PC-3 (cell line): ENCODE data around the gene TGFA. TPM values are rescaled to one million over a fixed set of nuclear protein-coding genes. Genes with fewer than 3 reads are reported as not detected.

Experiments used
- ATAC-seq: fragments of 200-7000 bp; cut with Tn5 transposase; 2 replicates; pipeline ENCODE4 v1.9.1; 2020; ENCODE audit warnings: mild to moderate bottlenecking, moderate library complexity
- BruUV-seq: library from RNA; stranded (reverse); fragments of 400-500 nt; replicated peaks from 2 replicates; lab custom pipeline; 2021; lab: Mats Ljungman, UMichigan
- CTCF ChIA-PET: fragments of 300-600 bp; sonication (Branson Sonifier 250); formaldehyde crosslinking; loops from one replicate; lab custom pipeline; 2022; ENCODE audit warnings: antibody characterized with exemption; lab: Charles Lee
- POLR2A ChIA-PET: fragments of 300-600 bp; sonication (Branson Sonifier 250); formaldehyde crosslinking; loops from one replicate; lab custom pipeline; 2022; ENCODE audit warnings: antibody characterized with exemption; ENCODE audit not compliant: unreplicated experiment; lab: Charles Lee
- DNase-seq: peaks from one replicate; pipeline ENCODE4 v3.0.0-alpha.2; 2015
- H2AFZ ChIP-seq: fragments of 300-600 bp; sonication (generic); 2 replicates; pipeline ENCODE4 v1.6.0; 2016; ENCODE audit warnings: antibody characterized with exemption, low read length
- H3F3A ChIP-seq: fragments of 300-600 bp; sonication (generic); one replicate; pipeline ENCODE4 v1.6.0; 2017; ENCODE audit warnings: antibody characterized with exemption, low read length, control low read depth, mild to moderate bottlenecking; ENCODE audit not compliant: unreplicated experiment
- H3K27ac ChIP-seq: fragments of 300-600 bp; sonication (generic); 2 replicates; pipeline ENCODE4 v1.5.1; 2016; ENCODE audit warnings: mild to moderate bottlenecking, low read length
- H3K27me3 ChIP-seq: fragments of 300-600 bp; sonication (generic); 2 replicates; pipeline ENCODE4 v1.6.1; 2016; ENCODE audit warnings: low read length, mixed read lengths
- H3K36me3 ChIP-seq: fragments of 300-600 bp; sonication (generic); 2 replicates; pipeline ENCODE4 v1.6.1; 2016; ENCODE audit warnings: low read depth, mixed run types, low read length, mixed read lengths
- H3K4me1 ChIP-seq: fragments of 300-600 bp; sonication (generic); 2 replicates; pipeline ENCODE4 v1.5.1; 2016; ENCODE audit warnings: low read length; ENCODE audit not compliant: insufficient read depth
- H3K4me2 ChIP-seq: fragments of 300-600 bp; sonication (generic); 2 replicates; pipeline ENCODE4 v1.6.0; 2016; ENCODE audit warnings: low read length
- H3K4me3 ChIP-seq: fragments of 300-600 bp; sonication (generic); 2 replicates; pipeline ENCODE4 v1.5.1; 2016; ENCODE audit warnings: mild to moderate bottlenecking, low read length, mixed read lengths
- H3K79me2 ChIP-seq: fragments of 300-600 bp; sonication (generic); 2 replicates; pipeline ENCODE4 v1.6.1; 2017; ENCODE audit warnings: low read length, mixed read lengths
- H3K9ac ChIP-seq: fragments of 300-600 bp; sonication (generic); 2 replicates; pipeline ENCODE4 v1.6.0; 2016; ENCODE audit warnings: mild to moderate bottlenecking, low read length
- H3K9me2 ChIP-seq: fragments of 300-600 bp; sonication (generic); replicated peaks from 2 replicates; pipeline ENCODE4 v1.6.1; 2016; ENCODE audit warnings: mixed run types, low read length, mixed read lengths
- H3K9me3 ChIP-seq: fragments of 300-600 bp; sonication (generic); 2 replicates; pipeline ENCODE4 v1.6.1; 2016; ENCODE audit warnings: low read length, mixed read lengths
- H4K20me1 ChIP-seq: fragments of 300-600 bp; sonication (generic); 2 replicates; pipeline ENCODE4 v1.6.1; 2016; ENCODE audit warnings: low read length, mixed read lengths
- EZH2 ChIP-seq: fragments of 300-600 bp; sonication (generic); IDR thresholded peaks from one replicate; pipeline ENCODE4 v1.6.1; 2017; ENCODE audit warnings: antibody characterized with exemption, mild to moderate bottlenecking, low read length; ENCODE audit not compliant: unreplicated experiment
- EZH2phosphoT487 ChIP-seq: fragments of 300-600 bp; sonication (generic); IDR thresholded peaks from 2 replicates; pipeline ENCODE4 v1.6.1; 2018; ENCODE audit warnings: mild to moderate bottlenecking, antibody characterized with exemption, low read length, borderline replicate concordance
- intact Hi-C: fragments of 100-400 bp; cut with micrococcal nuclease; formaldehyde crosslinking; loops from 2 replicates; pipeline ENCODE4 v1.9.0; 2023
- total RNA-seq: library from RNA; depleted of rRNA; stranded (reverse); fragments of >200 nt; gene quantifications from 2 replicates; pipeline ENCODE4 v1.2.3, GENCODE V29; 2014
- TF ChIP-seq, protein P1 (sequence below): fragments of 300-600 bp; sonication (generic); conservative IDR thresholded peaks from 2 replicates; pipeline ENCODE4 v1.5.1; 2017; ENCODE audit warnings: antibody characterized with exemption, low read depth, mild to moderate bottlenecking, low read length

TGFA gene
- total RNA-seq, 1 experiment from 2014 or later = 45.0 TPM

DNA sequence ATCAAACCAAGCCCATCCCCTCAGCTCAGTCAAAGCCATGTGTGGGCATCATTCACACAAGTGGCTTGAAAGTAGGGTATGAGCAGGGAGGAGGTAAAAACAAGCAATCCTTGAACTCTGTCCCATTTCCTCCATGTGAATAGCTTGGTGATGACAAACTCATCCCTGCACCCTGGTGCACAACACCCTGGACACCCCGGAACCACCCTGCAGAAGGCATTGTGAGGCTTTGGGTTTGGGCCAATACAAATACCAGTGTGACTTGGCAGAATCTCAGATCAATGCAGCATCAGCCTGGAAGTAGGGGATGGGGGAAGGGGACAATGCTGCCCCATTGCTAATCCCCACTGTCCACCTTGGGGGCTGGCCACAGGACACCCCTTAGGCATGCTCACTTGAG, 28.6 kb downstream of the TGFA start:
- peak overlapping the region; percentile 93 for H3K9ac ChIP-seq
- BruUV-seq = no TSS peak
- DNase-seq (peak; percentile 99), ATAC-seq (peak; percentile 71)
- H3K27me3 ChIP-seq = no peaks in the 10 kb centered on the region
- 0 out of 2 replicates have a peak, but pooled peaks cover 6% of the 10 kb centered on the region for H3K36me3 ChIP-seq
- H3F3A ChIP-seq = peaks cover 9% of the 10 kb centered on the region
- ChIA-PET POLR2A (interaction anchor here (0.6 to 1.1 kb wide), 3 partner anchors 27 to 232 kb away, joined by 3 read pairs; partner anchors contain the start of gene TGFA), CTCF (interaction anchor here (1.1 kb wide), 1 partner anchor 221 kb away, joined by 5 read pairs; no protein-coding TSS in a partner anchor)
- peak overlapping the region; percentile 99 for H3K27ac ChIP-seq
- no peak for TF ChIP-seq EZH2
- TF ChIP-seq EZH2phosphoT487 = no peak
- TF ChIP-seq, protein P1, sequence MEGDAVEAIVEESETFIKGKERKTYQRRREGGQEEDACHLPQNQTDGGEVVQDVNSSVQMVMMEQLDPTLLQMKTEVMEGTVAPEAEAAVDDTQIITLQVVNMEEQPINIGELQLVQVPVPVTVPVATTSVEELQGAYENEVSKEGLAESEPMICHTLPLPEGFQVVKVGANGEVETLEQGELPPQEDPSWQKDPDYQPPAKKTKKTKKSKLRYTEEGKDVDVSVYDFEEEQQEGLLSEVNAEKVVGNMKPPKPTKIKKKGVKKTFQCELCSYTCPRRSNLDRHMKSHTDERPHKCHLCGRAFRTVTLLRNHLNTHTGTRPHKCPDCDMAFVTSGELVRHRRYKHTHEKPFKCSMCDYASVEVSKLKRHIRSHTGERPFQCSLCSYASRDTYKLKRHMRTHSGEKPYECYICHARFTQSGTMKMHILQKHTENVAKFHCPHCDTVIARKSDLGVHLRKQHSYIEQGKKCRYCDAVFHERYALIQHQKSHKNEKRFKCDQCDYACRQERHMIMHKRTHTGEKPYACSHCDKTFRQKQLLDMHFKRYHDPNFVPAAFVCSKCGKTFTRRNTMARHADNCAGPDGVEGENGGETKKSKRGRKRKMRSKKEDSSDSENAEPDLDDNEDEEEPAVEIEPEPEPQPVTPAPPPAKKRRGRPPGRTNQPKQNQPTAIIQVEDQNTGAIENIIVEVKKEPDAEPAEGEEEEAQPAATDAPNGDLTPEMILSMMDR = no peak
- intact Hi-C loops = loop anchor here (2.0 kb wide), 1 partner anchor 16 kb away; no protein-coding TSS in a partner anchor
- no peaks in the 10 kb centered on the region for H4K20me1 ChIP-seq
- no peaks in the 10 kb centered on the region for H3K9me2 ChIP-seq
- H3K4me1 ChIP-seq = peaks cover 67% of the 10 kb centered on the region
- H3K9me3 ChIP-seq = no peaks in the 10 kb centered on the region
- H3K4me2 ChIP-seq = peak overlapping the region; percentile 83
- H3K79me2 ChIP-seq = peaks cover 88% of the 10 kb centered on the region
- peak overlapping the region; percentile 55 for H3K4me3 ChIP-seq
- no peak overlapping the region for H2AFZ ChIP-seq

DNA sequence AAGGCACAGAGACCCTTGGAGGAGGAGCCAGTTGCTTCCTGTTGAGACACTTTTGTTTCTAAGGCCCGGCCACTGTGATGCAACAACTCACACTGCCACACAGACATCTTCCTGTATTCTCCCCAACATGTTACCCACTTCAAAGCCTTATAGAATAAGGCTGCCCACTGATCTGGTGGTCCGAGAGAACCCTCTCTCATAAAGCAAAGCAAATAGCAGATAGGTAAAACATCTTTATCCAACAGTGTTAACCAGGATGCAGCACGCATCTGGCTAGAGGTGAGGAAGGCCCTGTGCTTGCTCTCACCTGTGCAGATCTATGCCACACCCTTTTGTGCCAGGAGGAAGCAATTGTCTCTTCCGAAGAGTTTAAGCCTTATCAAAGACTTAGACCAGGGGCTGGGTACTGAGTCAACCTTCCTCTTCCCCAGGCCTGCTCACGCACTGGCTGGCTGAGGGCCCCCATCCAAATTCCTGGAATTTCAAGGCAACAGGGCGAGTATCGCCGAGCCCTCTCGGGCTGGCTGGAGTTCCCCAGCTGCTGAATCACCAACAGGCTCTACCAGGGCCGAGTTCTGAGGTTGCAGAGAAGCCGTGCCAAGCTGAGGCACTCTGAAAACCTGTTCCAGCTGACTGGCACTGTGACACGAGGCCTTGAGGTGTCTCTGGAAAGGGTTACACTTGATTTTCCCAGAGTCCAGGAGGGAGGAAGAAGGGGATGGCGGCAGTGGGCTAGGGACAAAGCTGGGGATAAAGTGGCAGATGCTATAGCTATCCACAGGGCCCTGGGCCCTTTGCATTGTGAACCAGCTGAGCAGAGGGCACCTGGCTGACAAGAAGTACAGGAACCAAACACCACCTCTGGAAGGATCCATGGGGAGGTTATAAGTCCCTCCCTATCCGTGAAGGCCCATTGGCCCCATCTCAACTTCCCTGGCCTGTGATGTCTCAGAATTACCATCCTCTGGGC, 29.3 kb downstream of the TGFA start:
- no peaks in the 10 kb centered on the region for H3K9me2 ChIP-seq
- no peaks in the 10 kb centered on the region for H4K20me1 ChIP-seq
- TSS peak; percentile 95 for BruUV-seq
- CTCF ChIA-PET = interaction anchor here (1.1 kb wide), 1 partner anchor 220 kb away, joined by 5 read pairs; no protein-coding TSS in a partner anchor
- ATAC-seq (peak; percentile 76), DNase-seq (peak; percentile 99)
- peaks cover 9% of the 10 kb centered on the region for H3F3A ChIP-seq
- H3K27me3 ChIP-seq = no peaks in the 10 kb centered on the region
- H3K4me3 ChIP-seq = peak overlapping the region; percentile 55
- peaks cover 88% of the 10 kb centered on the region for H3K79me2 ChIP-seq
- peak overlapping the region; percentile 93 for H3K9ac ChIP-seq
- peaks cover 67% of the 10 kb centered on the region for H3K4me1 ChIP-seq
- no peak overlapping the region for H2AFZ ChIP-seq
- intact Hi-C loops = loop anchor here (1.0 to 2.0 kb wide), 3 partner anchors 10 to 29 kb away; partner anchors contain the start of gene TGFA
- H3K4me2 ChIP-seq = peak overlapping the region; percentile 83
- no peaks in the 10 kb centered on the region for H3K9me3 ChIP-seq
- H3K36me3 ChIP-seq = 0 out of 2 replicates have a peak, but pooled peaks cover 6% of the 10 kb centered on the region
- H3K27ac ChIP-seq = peak overlapping the region; percentile 99
- TF ChIP-seq EZH2phosphoT487 = no peak
- TF ChIP-seq, protein P1 = no peak
- TF ChIP-seq EZH2 = no peak
- POLR2A ChIA-PET = interaction anchor here (0.9 to 1.1 kb wide), 2 partner anchors 27 to 230 kb away, joined by 3 read pairs; partner anchors contain the start of gene SNRPG
